SK-N-SH (cell line): ENCODE measurements around the gene EEF1AKMT4. TPM values are rescaled to one million over a fixed set of nuclear protein-coding genes. Genes with fewer than 3 reads are reported as not detected.

Source experiments
- CTCF ChIA-PET: fragments of 300-600, 350-600 bp; formaldehyde crosslinking; extraction: SDS; loops from one replicate; lab custom pipeline; 2021; lab: Yijun Ruan, JAX
- POLR2A ChIA-PET: fragments of 350-600 bp; sonication (Branson Sonifier 250); formaldehyde crosslinking; extraction: SDS; loops from one replicate; lab custom pipeline; 2020; ENCODE audit warnings: antibody characterized with exemption, inconsistent platforms; lab: Yijun Ruan, JAX
- DNase-seq: peaks from one replicate; pipeline ENCODE4 v3.0.0; 2012
- H2AFZ ChIP-seq: fragments of 200-600 bp; sonication (generic); 2 replicates; pipeline ENCODE4 v1.8.1; 2016; ENCODE audit warnings: antibody characterized with exemption, mild to moderate bottlenecking, low read depth
- H3F3A ChIP-seq: fragments of 200-600 bp; sonication (generic); replicated peaks from 2 replicates; pipeline ENCODE3; 2016; ENCODE audit warnings: antibody characterized with exemption, mild to moderate bottlenecking; ENCODE audit not compliant: insufficient read depth
- H3K27ac ChIP-seq, 2 experiments: fragments of 200-500 bp in 1 of 2; fragments of 200-600 bp in 1 of 2; sonication (Bioruptor generic) in 1 of 2; sonication (generic), shearing (Covaris generic) in 1 of 2; 2 replicates each; pipeline versions ENCODE4 v1.5.1 to v1.6.1; 2014 to 2016; ENCODE audit warnings: low read depth in 2 of 2, inconsistent platforms in 1 of 2, low read length in 1 of 2, mild to moderate bottlenecking in 1 of 2, mixed read lengths in 1 of 2
- H3K27me3 ChIP-seq: fragments of 200-600 bp; sonication (generic), shearing (Covaris generic); 2 replicates; pipeline ENCODE4 v1.6.1; 2016; ENCODE audit warnings: mixed run types; ENCODE audit not compliant: insufficient read depth
- H3K36me3 ChIP-seq, 2 experiments: fragments of 200-500 bp in 1 of 2; fragments of 200-600 bp in 1 of 2; sonication (Bioruptor generic) in 1 of 2; sonication (generic) in 1 of 2; replicated peaks in 1 of 2; 2 replicates each; pipeline versions ENCODE3 to v1.5.1; 2014 to 2016; ENCODE audit warnings: low read length in 1 of 2, mild to moderate bottlenecking in 1 of 2; ENCODE audit not compliant: insufficient read depth in 2 of 2, control insufficient read depth in 1 of 2
- H3K4me1 ChIP-seq, 2 experiments: fragments of 200-500 bp in 1 of 2; fragments of 200-600 bp in 1 of 2; sonication (Bioruptor generic) in 1 of 2; sonication (generic), shearing (Covaris generic) in 1 of 2; 2 replicates each; pipeline versions ENCODE4 v1.5.1 to v1.6.1; 2014 to 2016; ENCODE audit warnings: low read depth in 1 of 2, low read length in 1 of 2, mixed run types in 1 of 2; ENCODE audit not compliant: insufficient read depth in 2 of 2, control insufficient read depth in 1 of 2
- H3K4me2 ChIP-seq: fragments of 200-600 bp; sonication (generic), shearing (Covaris generic); 2 replicates; pipeline ENCODE4 v1.6.1; 2017; ENCODE audit warnings: mixed run types
- H3K4me3 ChIP-seq, 2 experiments: fragments of 200-500 bp in 1 of 2; fragments of 200-600 bp in 1 of 2; sonication (Bioruptor generic) in 1 of 2; sonication (generic), shearing (Covaris generic) in 1 of 2; 2 replicates each; pipeline versions ENCODE4 v1.5.1 to v1.8.1; 2014 to 2016; ENCODE audit warnings: low read depth in 2 of 2, inconsistent platforms in 1 of 2, low read length in 1 of 2, mild to moderate bottlenecking in 1 of 2, mixed read lengths in 1 of 2, moderate library complexity in 1 of 2
- H3K79me2 ChIP-seq: fragments of 200-600 bp; sonication (generic); 2 replicates; pipeline ENCODE4 v1.8.1; 2017; ENCODE audit warnings: mild to moderate bottlenecking; ENCODE audit not compliant: insufficient read depth
- H3K9ac ChIP-seq: fragments of 200-600 bp; sonication (generic); 2 replicates; pipeline ENCODE4 v1.6.1; 2017; ENCODE audit warnings: mixed run types
- H3K9me2 ChIP-seq: fragments of 200-600 bp; sonication (generic); 2 replicates; pipeline ENCODE4 v1.6.1; 2017; ENCODE audit warnings: mixed run types
- H3K9me3 ChIP-seq: fragments of 200-600 bp; sonication (generic); 2 replicates; pipeline ENCODE4 v1.6.1; 2017; ENCODE audit warnings: mixed run types, mild to moderate bottlenecking, moderate library complexity
- H4K20me1 ChIP-seq: fragments of 200-600 bp; sonication (generic); 2 replicates; pipeline ENCODE4 v1.6.1; 2017; ENCODE audit warnings: mild to moderate bottlenecking, mixed run types; ENCODE audit not compliant: insufficient read depth
- EP300 ChIP-seq, 2 experiments: IDR thresholded peaks; 2 replicates each; pipeline versions ENCODE4 v1.4.0 to v1.6.1; 2012; ENCODE audit warnings: borderline replicate concordance in 1 of 2, low read depth in 1 of 2, low read length in 1 of 2
- EZH2phosphoT487 ChIP-seq: fragments of 200-600 bp; sonication (generic); IDR thresholded peaks from 2 replicates; pipeline ENCODE4 v1.6.1; 2017; ENCODE audit warnings: low read depth, mixed run types, mild to moderate bottlenecking, antibody characterized with exemption, moderate library complexity, borderline replicate concordance
- FOSL2 ChIP-seq: IDR thresholded peaks from 2 replicates; pipeline ENCODE4 v1.4.0; 2012; ENCODE audit warnings: low read depth, mild to moderate bottlenecking, moderate library complexity, borderline replicate concordance
- GATA2 ChIP-seq: sonication (generic); formaldehyde crosslinking; IDR thresholded peaks from 2 replicates; pipeline ENCODE4 v1.5.0; 2020; ENCODE audit warnings: mild to moderate bottlenecking, missing genetic modification reagents
- IRF3 ChIP-seq: fragments of 150-350 bp; IDR thresholded peaks from 2 replicates; pipeline ENCODE4 v1.6.1; 2016; ENCODE audit warnings: mild to moderate bottlenecking, low read depth, low read length
- MEF2A ChIP-seq: IDR thresholded peaks from 2 replicates; pipeline ENCODE4 v1.4.0; 2012; ENCODE audit warnings: low read depth, borderline replicate concordance
- NRF1 ChIP-seq: IDR thresholded peaks from 2 replicates; pipeline ENCODE4 v1.6.1; 2012; ENCODE audit warnings: low read depth, mild to moderate bottlenecking, low read length
- POLR2AphosphoS5 ChIP-seq: IDR thresholded peaks from 2 replicates; pipeline ENCODE4 v1.6.1; 2012; ENCODE audit warnings: low read depth, low read length
- RCOR1 ChIP-seq: fragments of 150-350 bp; IDR thresholded peaks from 2 replicates; pipeline ENCODE4 v1.6.1; 2017; ENCODE audit warnings: antibody characterized with exemption, low read length
- SIN3A ChIP-seq: IDR thresholded peaks from 2 replicates; pipeline ENCODE4 v1.6.1; 2012; ENCODE audit warnings: low read depth, mild to moderate bottlenecking, low read length, moderate library complexity, borderline replicate concordance
- TAF1 ChIP-seq: IDR thresholded peaks from 2 replicates; pipeline ENCODE4 v1.6.1; 2012; ENCODE audit warnings: low read depth, mild to moderate bottlenecking, low read length, moderate library complexity, borderline replicate concordance
- TCF12 ChIP-seq: IDR thresholded peaks from 2 replicates; pipeline ENCODE4 v1.4.0; 2012
- TEAD4 ChIP-seq: IDR thresholded peaks from 2 replicates; pipeline ENCODE4 v1.4.0; 2012; ENCODE audit warnings: mild to moderate bottlenecking, borderline replicate concordance; ENCODE audit not compliant: insufficient read depth
- USF1 ChIP-seq: IDR thresholded peaks from 2 replicates; pipeline ENCODE4 v1.4.0; 2012; ENCODE audit warnings: low read depth, borderline replicate concordance
- YY1 ChIP-seq: IDR thresholded peaks from 2 replicates; pipeline ENCODE4 v1.4.0; 2012; ENCODE audit warnings: low read depth, mild to moderate bottlenecking
- ZBTB33 ChIP-seq: IDR thresholded peaks from 2 replicates; pipeline ENCODE4 v1.4.0; 2012; ENCODE audit warnings: low read depth, borderline replicate concordance
- WGBS: methylation state at CpG from one replicate; pipeline ENCODE4 v1.1.6; 2017; ENCODE audit warnings: low lambda C conversion rate; 5-methylcytosine and 5-hydroxymethylcytosine counted together
- polyA plus RNA-seq, 3 experiments: library from polyadenylated mRNA; depleted of rRNA; stranded (reverse); fragments of >200 nt; gene quantifications; 2 replicates each; pipeline ENCODE4 v1.2.3, GENCODE V29; 2012

EEF1AKMT4 gene
- polyA plus RNA-seq, 1 of the 3 experiments (the other 2 are of a cell fraction), result 9.3 TPM

- no peak for TF ChIP-seq FOSL2
Measured at GRCh38 chr3:184239221-184239620, 10.3 kb upstream of the EEF1AKMT4 start (continued).

GRCh38 chr3:184239708-184240107 is 9.8 kb upstream of the EEF1AKMT4 start:
- Histone ChIP-seq H3K36me3 (peaks cover 3 to 27% of the 10 kb centered on the region in 2 experiments), H4K20me1 (0 out of 2 replicates have a peak, but pooled peaks cover 11% of the 10 kb centered on the region), H3K4me1 (peaks cover 0 to under 1% of the 10 kb centered on the region in 2 experiments; a peak in 1 of 4 replicates), H3K4me3 (no peak overlapping the region), H3K9me3 (no peaks in the 10 kb centered on the region), H3K79me2 (no peaks in the 10 kb centered on the region), H3K4me2 (no peak overlapping the region), H2AFZ (no peak overlapping the region), H3K27ac (no peak overlapping the region), H3F3A (no peaks in the 10 kb centered on the region), H3K27me3 (no peaks in the 10 kb centered on the region), H3K9me2 (no peaks in the 10 kb centered on the region), H3K9ac (no peak overlapping the region)
- whole genome bisulfite sequencing, result 74% methylated on average over 4 of the region's 7 CpGs
- TF ChIP-seq ZBTB33 (no peak), NRF1 (no peak), RCOR1 (no peak), EP300 (IDR thresholded peaks at IDR 0.05; ENCODE audit: borderline replicate concordance in 1 of 2, low read depth in 1 of 2, low read length in 1 of 2) (no peak), TEAD4 (no peak), SIN3A (no peak), TCF12 (no peak), TAF1 (no peak), IRF3 (no peak), MEF2A (no peak), GATA2 (no peak), EZH2phosphoT487 (no peak), USF1 (no peak), YY1 (no peak), POLR2AphosphoS5 (no peak)
- POLR2A ChIA-PET, result no interaction called here
- CTCF ChIA-PET, result interaction anchor here (0.8 to 2.1 kb wide), 3 partner anchors 8 to 12 kb away, joined by 3 to 11 read pairs (median 3); partner anchors contain the start of gene EEF1AKMT4
- no peak for DNase-seq
